GM21528 (cell line): Measurements from ENCODE around the gene TEX9.
"Not testable (repeated sequence)": the region's sequence is repeated elsewhere in the genome, so short reads cannot be mapped to it uniquely, and the experiment has no call there.

Source experiments
- ATAC-seq: cut with Tn5 transposase; IDR thresholded peaks from one replicate; pipeline ENCODE4 v1.9.1; 2021; ENCODE audit warnings: mild to moderate bottlenecking, moderate library complexity; ENCODE audit not compliant: unreplicated experiment, low FRiP score

TEX9 gene

GRCh38 chr15:56361987-56362386, 3.2 kb upstream of the TEX9 start:
- no peak for ATAC-seq

GRCh38 chr15:56366211-56366610, 985 bp downstream of the TEX9 start:
- no peak for ATAC-seq

DNA sequence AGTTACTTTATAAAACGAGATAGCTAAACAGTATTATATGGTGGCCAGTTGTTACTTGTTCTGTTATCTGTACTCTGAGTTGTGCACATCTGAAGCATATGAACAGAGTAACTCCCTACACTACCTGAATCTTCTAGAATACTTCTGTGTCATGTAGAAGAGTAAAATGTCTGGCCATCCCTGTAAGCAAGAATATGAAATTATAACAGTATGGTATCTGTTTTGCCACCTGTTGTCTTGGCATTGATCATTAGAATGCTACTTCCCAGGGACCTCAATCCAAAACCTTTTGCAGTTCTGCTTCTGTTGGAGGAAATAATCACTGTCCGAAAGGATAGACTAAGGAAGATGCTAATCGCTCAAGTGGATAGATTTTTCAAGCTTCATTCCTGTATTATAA, 1.9 kb downstream of the TEX9 start:
- no peak for ATAC-seq

GRCh38 chr15:56369234-56369633, 4.0 kb downstream of the TEX9 start:
- ATAC-seq, result no peak

GRCh38 chr15:56371495-56372147, 6.4 kb downstream of the TEX9 start:
- ATAC-seq, result peak; percentile 89

- not testable (repeated sequence) for ATAC-seq
Observed at GRCh38 chr15:56374693-56375092, 9.5 kb downstream of the TEX9 start.

DNA sequence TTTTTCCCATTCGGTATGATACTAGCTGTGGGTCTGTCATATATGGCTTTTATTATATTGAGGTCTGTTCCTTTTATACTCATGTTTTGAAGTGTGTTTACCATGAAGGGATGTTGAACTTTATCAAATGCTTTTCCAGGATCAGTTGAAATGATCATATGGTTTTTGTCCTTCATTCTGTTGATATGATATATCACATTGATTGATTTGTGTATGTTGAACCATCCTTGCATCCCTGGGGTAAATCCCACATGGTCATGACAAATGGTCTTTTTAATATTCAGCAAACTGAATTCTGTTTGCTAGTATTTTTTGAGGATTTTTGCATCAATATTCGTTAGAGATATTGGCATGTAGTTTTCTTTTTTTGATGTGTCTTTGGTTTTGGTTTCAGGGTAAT, 12.6 kb downstream of the TEX9 start:
- not testable (repeated sequence) for ATAC-seq

DNA sequence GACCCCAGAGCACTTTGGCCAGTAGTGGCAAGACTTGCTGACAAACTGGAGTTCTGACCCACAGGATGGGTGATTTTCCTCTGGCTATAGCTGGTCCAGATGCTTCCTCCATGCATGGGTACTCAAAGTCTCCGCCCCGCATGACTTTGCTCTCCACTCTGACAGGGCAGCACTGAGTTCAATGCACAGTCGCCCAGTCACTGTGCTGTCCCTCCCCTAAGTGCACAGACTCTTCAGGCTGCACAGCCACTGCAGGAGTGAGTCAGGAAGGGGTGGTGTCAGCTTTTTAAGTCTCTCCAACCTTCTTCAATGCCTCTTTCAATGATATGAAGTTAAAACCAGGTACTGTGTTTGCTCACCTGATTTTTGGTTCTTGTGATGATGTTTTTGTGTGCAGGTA, 17.8 kb downstream of the TEX9 start:
- no peak for ATAC-seq

DNA sequence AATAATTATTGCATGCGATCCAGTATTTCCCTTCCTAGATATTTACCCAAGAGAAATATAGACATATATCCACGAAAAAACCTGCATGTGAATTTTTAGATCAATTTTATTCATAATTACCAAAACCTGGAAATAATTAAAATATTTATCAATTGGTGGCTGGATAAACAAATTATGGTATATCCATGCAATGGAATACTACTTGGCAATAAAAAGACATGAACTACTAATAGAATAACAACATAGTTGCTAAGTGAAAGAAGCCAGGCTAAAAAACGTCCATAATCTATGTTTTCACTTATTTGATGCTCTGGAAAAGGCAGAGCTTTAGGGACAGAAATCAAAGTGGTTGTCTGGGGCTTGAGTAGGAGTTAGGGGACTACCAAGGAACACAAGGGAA, 20.7 kb downstream of the TEX9 start:
- no peak for ATAC-seq

GRCh38 chr15:56390739-56391267, 25.6 kb downstream of the TEX9 start:
- ATAC-seq, result no peak

DNA sequence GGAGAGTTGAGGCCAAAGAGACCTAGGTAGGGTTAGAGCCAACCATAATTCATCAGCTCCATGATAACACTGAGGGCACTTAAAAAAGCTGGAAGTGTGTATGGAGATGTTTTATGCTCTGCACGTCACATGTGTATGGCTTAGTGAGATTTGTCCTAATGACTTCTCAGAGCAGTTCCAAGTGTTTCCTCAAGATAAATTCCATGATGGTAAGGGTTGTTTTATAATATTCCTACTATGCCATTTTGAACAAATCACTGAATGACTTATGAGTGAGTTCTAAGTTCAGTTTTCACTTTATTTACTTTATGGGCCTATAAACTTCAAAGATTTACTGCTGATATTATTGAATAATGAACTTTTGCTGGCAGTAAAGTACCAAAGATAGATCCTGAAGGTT, 28.1 kb downstream of the TEX9 start:
- ATAC-seq, result no peak

- no peak for ATAC-seq
Observed at GRCh38 chr15:56394909-56395308, 29.7 kb downstream of the TEX9 start.

DNA sequence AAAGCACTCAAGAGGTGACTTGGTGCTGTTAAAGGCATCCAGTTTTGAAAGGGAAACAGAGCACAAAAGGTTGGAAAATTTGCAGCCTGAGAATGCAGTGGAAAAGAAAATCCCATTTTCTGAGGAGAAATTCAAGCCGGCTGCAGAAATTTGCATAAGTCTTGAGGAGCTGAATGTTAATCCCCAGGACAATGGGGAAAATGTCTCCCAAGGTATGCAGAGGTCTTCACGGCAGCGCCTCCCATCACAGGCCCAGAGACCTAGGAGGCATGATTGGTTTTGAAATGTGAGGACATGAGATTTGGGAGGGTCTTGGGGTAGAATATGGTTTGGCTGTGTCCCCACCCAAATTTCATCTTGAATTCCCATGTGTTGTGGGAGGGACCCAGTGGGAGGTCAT, 32.1 kb downstream of the TEX9 start:
- not testable (repeated sequence) for ATAC-seq

GRCh38 chr15:56399209-56399608, 34.0 kb downstream of the TEX9 start:
- ATAC-seq, result not testable (repeated sequence)

DNA sequence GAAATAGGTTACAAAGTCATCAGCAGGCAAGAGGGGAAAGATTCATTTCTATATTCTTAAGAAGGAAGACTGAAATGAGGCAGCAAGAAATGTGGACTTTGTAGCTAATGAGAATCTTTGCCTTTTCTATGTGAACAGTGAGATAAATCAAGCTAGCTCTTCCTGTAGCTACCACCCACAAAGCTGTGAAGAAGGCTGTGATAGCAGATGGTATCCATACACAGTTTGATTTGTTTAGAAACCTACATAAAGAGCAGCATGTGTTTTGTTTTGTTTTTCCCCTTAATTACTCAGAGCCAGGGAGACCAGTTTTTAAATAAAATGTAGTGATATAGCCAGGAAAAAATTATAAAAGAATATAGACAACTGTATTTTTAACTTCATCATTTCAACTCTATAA, 45.5 kb downstream of the TEX9 start:
- no peak for ATAC-seq

- no peak for ATAC-seq
Observed at GRCh38 chr15:56411122-56411749, 46.0 kb downstream of the TEX9 start.

- not testable (repeated sequence) for ATAC-seq
Observed at GRCh38 chr15:56413114-56413733, 48.0 kb downstream of the TEX9 start.

DNA sequence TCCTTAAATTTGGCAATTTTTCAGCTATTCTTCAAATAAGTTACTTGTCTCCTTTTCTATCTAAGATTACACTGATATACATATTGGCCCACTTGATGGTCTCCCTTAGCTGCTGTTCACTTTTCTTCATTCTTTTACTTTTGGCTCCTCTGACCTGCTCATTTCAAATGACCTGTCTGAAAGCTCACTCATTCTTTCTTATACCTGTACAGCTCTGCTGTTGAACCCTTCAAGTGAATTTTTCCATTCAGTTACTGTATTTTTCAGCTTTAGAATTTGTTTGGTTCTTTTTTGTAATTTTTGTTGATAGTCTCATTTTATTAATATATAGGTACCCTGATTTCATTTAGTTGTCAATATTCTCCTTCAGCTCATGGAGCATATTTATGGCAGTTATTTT, 60.0 kb downstream of the TEX9 start:
- no peak for ATAC-seq

DNA sequence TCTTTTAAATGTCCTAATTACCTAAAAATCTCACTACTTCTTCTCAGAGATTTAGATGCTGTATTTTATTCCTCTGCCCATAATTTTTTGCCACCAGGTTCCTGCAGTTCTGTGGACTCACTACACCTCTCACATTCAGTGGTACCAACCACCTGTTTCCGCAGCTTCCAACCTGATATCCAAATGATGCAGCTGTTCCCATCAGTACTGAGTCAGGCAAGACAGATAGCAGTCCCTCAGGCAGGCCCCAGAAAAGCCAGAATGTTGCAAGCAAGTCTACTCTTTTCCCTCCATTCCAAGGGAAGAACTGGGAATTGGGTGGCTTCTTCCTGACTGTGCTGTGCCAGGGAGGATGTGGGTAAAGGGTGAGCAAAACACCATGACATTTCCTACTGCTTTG, 60.8 kb downstream of the TEX9 start:
- ATAC-seq, result no peak

DNA sequence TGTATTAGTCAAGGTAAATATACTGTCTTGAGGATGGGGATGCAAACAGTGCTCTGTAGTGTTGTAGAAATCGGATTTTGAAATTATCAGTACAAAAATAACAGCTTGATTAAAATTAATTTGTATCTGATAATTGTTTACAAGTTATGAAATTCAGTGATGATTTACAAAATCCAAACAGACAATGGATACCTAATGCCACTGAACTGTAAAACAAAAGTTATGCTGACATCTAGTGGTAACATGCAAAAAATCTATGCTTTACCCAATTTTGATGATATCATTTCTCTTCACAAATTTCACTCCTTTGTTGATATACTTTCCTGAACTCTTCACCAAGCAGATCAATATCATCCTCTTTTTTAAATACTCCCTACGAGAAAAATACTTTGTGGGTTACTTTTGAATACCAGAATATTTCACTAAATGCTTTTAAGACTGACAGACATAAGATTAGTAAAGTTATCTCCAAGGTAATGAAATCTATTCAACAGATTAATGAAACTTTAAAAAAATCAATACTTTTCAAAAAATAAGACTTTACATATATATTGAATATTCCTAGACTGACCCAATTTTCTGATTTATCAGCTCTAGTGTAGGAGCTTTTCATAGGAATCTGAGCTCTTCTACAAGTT, 63.7 kb downstream of the TEX9 start:
- peak; percentile 64 for ATAC-seq

DNA sequence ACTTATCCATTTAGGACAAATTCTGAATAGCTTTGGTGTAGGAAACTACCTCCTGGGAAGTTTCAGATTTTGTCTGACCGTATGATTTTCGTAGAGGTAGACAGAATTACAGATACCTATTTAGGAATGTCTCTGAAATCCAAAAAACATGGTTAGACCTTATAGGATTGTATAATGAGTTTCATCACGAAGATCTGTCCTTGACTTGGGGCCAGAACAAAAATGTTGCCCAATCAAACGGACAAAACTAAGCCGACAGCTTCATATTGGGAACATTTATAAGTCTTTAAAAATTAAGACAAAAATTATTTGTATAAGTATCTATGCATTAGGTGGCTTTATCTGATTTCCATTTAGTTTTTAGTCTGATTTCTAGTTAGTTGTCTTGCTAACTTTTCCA, 67.1 kb downstream of the TEX9 start:
- ATAC-seq, result no peak
